SK-N-SH treated with all-trans-retinoic acid at 6 μM for 48 hours (cell line): ENCODE results near the gene DUSP7.

ENCODE experiments used
- ATAC-seq: fragments of 200-7000 bp; cut with Tn5 transposase; 3 replicates; pipeline ENCODE4 v1.9.1; 2020; ENCODE audit warnings: mild to moderate bottlenecking, moderate library complexity
- BACH2 ChIP-seq: fragments of 250-450 bp; sonication (Bioruptor Pico); IDR thresholded peaks from 2 replicates; pipeline ENCODE4 v1.9.0; 2021; ENCODE audit warnings: mild to moderate bottlenecking, borderline replicate concordance
- CREB5 ChIP-seq: fragments of 250-450 bp; sonication (Bioruptor Pico); IDR thresholded peaks from 2 replicates; pipeline ENCODE4 v1.5.1; 2020; ENCODE audit warnings: low read depth, mild to moderate bottlenecking, moderate library complexity
- CSDC2 ChIP-seq: fragments of 250-450 bp; sonication (Bioruptor Pico); IDR thresholded peaks from 2 replicates; pipeline ENCODE4 v1.5.0; 2020; ENCODE audit warnings: mild to moderate bottlenecking, moderate library complexity
- CSRNP3 ChIP-seq: fragments of 250-450 bp; sonication (Bioruptor Pico); IDR thresholded peaks from 2 replicates; pipeline ENCODE4 v1.5.1; 2021; ENCODE audit warnings: mild to moderate bottlenecking, moderate library complexity
- ESRRG ChIP-seq: fragments of 250-450 bp; sonication (Bioruptor Pico); IDR thresholded peaks from 2 replicates; pipeline ENCODE4 v1.6.1; 2021; ENCODE audit warnings: mild to moderate bottlenecking
- GLIS3 ChIP-seq: fragments of 250-450 bp; sonication (Bioruptor Pico); IDR thresholded peaks from 2 replicates; pipeline ENCODE4 v1.5.0; 2020; ENCODE audit warnings: mild to moderate bottlenecking, moderate library complexity
- ISL1 ChIP-seq: fragments of 250-450 bp; sonication (Bioruptor Pico); IDR thresholded peaks from 2 replicates; pipeline ENCODE4 v2.1.2; 2022; ENCODE audit warnings: mild to moderate bottlenecking, moderate library complexity
- OSR1 ChIP-seq: fragments of 250-450 bp; sonication (Bioruptor Pico); IDR thresholded peaks from 2 replicates; pipeline ENCODE4 v1.8.0; 2022; ENCODE audit warnings: moderate library complexity, mild to moderate bottlenecking, inconsistent platforms
- PATZ1 ChIP-seq: fragments of 250-450 bp; sonication (Bioruptor Pico); IDR thresholded peaks from 2 replicates; pipeline ENCODE4 v1.8.0; 2020; ENCODE audit warnings: mild to moderate bottlenecking, moderate library complexity, borderline replicate concordance
- POU6F1 ChIP-seq: fragments of 250-450 bp; sonication (Bioruptor Pico); IDR thresholded peaks from 2 replicates; pipeline ENCODE4 v1.8.0; 2021; ENCODE audit warnings: low read depth, mild to moderate bottlenecking, moderate library complexity, borderline replicate concordance
- PPARA ChIP-seq: fragments of 250-450 bp; sonication (Bioruptor Pico); IDR thresholded peaks from 2 replicates; pipeline ENCODE4 v1.5.0; 2020; ENCODE audit warnings: mild to moderate bottlenecking, borderline replicate concordance
- RARB ChIP-seq: fragments of 250-450 bp; sonication (Bioruptor Pico); IDR thresholded peaks from 2 replicates; pipeline ENCODE4 v1.8.0; 2021; ENCODE audit warnings: mild to moderate bottlenecking, moderate library complexity
- SNAI2 ChIP-seq: fragments of 250-450 bp; sonication (Bioruptor Pico); IDR thresholded peaks from 2 replicates; pipeline ENCODE4 v1.5.0; 2020; ENCODE audit warnings: mild to moderate bottlenecking, moderate library complexity
- TCF4 ChIP-seq: fragments of 250-450 bp; sonication (Bioruptor Pico); IDR thresholded peaks from 2 replicates; pipeline ENCODE4 v1.8.0; 2021; ENCODE audit warnings: mild to moderate bottlenecking, moderate library complexity, borderline replicate concordance
- TSHZ2 ChIP-seq: fragments of 250-450 bp; sonication (Bioruptor Pico); IDR thresholded peaks from 2 replicates; pipeline ENCODE4 v1.5.0; 2020; ENCODE audit warnings: mild to moderate bottlenecking, moderate library complexity
- ZC3H10 ChIP-seq: fragments of 250-450 bp; sonication (Bioruptor Pico); IDR thresholded peaks from 2 replicates; pipeline ENCODE4 v1.5.1; 2021; ENCODE audit warnings: mild to moderate bottlenecking, moderate library complexity
- ZFP30 ChIP-seq: fragments of 450-650 bp; formaldehyde crosslinking; IDR thresholded peaks from 2 replicates; pipeline ENCODE4 v1.5.0; 2022; ENCODE audit warnings: mild to moderate bottlenecking, moderate library complexity
- ZNF565 ChIP-seq: fragments of 450-650 bp; formaldehyde crosslinking; conservative IDR thresholded peaks from 2 replicates; pipeline ENCODE4 v1.5.0; 2020; ENCODE audit warnings: low read depth, mild to moderate bottlenecking, moderate library complexity
- ZNF70 ChIP-seq: fragments of 450-650 bp; formaldehyde crosslinking; IDR thresholded peaks from 2 replicates; pipeline ENCODE4 v1.5.0; 2020; ENCODE audit warnings: mild to moderate bottlenecking, moderate library complexity
- ZNF8 ChIP-seq: fragments of 450-650 bp; formaldehyde crosslinking; IDR thresholded peaks from 2 replicates; pipeline ENCODE4 v1.5.0; 2020; ENCODE audit warnings: mild to moderate bottlenecking, moderate library complexity

DUSP7 gene

GRCh38 chr3:52020796-52021195 lies 35.6 kb downstream of the DUSP7 start:
- TF ChIP-seq RARB (CRISPR knock-in tag) (no peak), POU6F1 (CRISPR knock-in tag) (no peak), GLIS3 (no peak), CREB5 (CRISPR knock-in tag) (no peak), TCF4 (CRISPR knock-in tag) (no peak), PATZ1 (CRISPR knock-in tag) (no peak), ZFP30 (CRISPR knock-in tag) (no peak), ZNF565 (CRISPR knock-in tag) (no peak), ZNF70 (CRISPR knock-in tag) (no peak), ESRRG (CRISPR knock-in tag) (no peak), CSRNP3 (CRISPR knock-in tag) (no peak), BACH2 (CRISPR knock-in tag) (no peak), PPARA (CRISPR knock-in tag) (no peak), SNAI2 (CRISPR knock-in tag) (no peak), CSDC2 (CRISPR knock-in tag) (no peak)

GRCh38 chr3:52019352-52020080 lies 36.9 kb downstream of the DUSP7 start:
- TF ChIP-seq ZFP30 (CRISPR knock-in tag) (no peak), ISL1 (no peak), BACH2 (CRISPR knock-in tag) (no peak), ZNF70 (CRISPR knock-in tag) (no peak), OSR1 (CRISPR knock-in tag) (no peak), CSDC2 (CRISPR knock-in tag) (no peak), ZC3H10 (CRISPR knock-in tag) (no peak), CREB5 (CRISPR knock-in tag) (no peak), ZNF8 (CRISPR knock-in tag) (no peak), TSHZ2 (no peak), PPARA (CRISPR knock-in tag) (no peak), CSRNP3 (CRISPR knock-in tag) (no peak)
- ATAC-seq, result no peak

More at GRCh38 chr3:52020796-52021195, 35.6 kb downstream of the DUSP7 start:
- ATAC-seq, result no peak
